Effector memory CD8-positive, alpha-beta T cell (primary cell): ENCODE data around the gene LCN9.

ENCODE experiments used
- ATAC-seq: fragments of 150-1000 bp; cut with Tn5 transposase; replicated peaks from 2 replicates; pipeline ENCODE4 v1.10.0; 2021; ENCODE audit warnings: mild to moderate bottlenecking, moderate library complexity
- DNase-seq, 3 experiments: peaks; one replicate each; pipeline ENCODE4 v3.0.0; 2021
- H3K27ac Mint-ChIP-seq, 2 donors: one replicate each; pipeline ENCODE4 v1.8.0; 2022; ENCODE audit warnings: mild to moderate bottlenecking in 2 of 2, mixed read lengths in 2 of 2, moderate library complexity in 2 of 2
- H3K27me3 Mint-ChIP-seq, 2 donors: one replicate each; pipeline ENCODE4 v1.8.0; 2022; ENCODE audit warnings: mixed read lengths in 2 of 2
- H3K36me3 Mint-ChIP-seq: one replicate; pipeline ENCODE4 v1.8.0; 2022; ENCODE audit warnings: mild to moderate bottlenecking, moderate library complexity, mixed read lengths; ENCODE audit not compliant: insufficient read depth
- H3K4me1 Mint-ChIP-seq, 2 donors: one replicate each; pipeline ENCODE4 v1.8.0; 2022; ENCODE audit warnings: low read depth in 2 of 2, mixed read lengths in 2 of 2
- H3K4me3 Mint-ChIP-seq, 2 donors: one replicate each; pipeline ENCODE4 v1.8.0; 2022; ENCODE audit warnings: mild to moderate bottlenecking in 2 of 2, mixed read lengths in 2 of 2, moderate library complexity in 2 of 2
- H3K9me3 Mint-ChIP-seq, 2 donors: one replicate each; pipeline ENCODE4 v1.8.0; 2022; ENCODE audit warnings: mixed read lengths in 2 of 2

The LCN9 gene

GRCh38 chr9:135701067-135701958 is 38.2 kb downstream of the LCN9 start:
- DNase-seq (peak; percentile 7 to 17 (median 16)), ATAC-seq (peak; percentile 82)
- Mint-ChIP-seq H3K36me3 (no peaks in the 10 kb centered on the region), H3K4me3 (no peak overlapping the region), H3K27me3 (peaks cover 6 to 31% of the 10 kb centered on the region in 2 donors), H3K4me1 (no peaks in the 10 kb centered on the region), H3K27ac (no peak overlapping the region), H3K9me3 (no peaks in the 10 kb centered on the region)

GRCh38 chr9:135701959-135702721 is 39.0 kb downstream of the LCN9 start, which contains the start of gene KCNT1:
Gene KCNT1, plus strand, starts transcription at chr9:135702185. Its CDS starts 74 bp downstream, at chr9:135702259.
- H3K27ac Mint-ChIP-seq = no peak within 1 kb of the TSS
- H3K4me3 Mint-ChIP-seq = no peak within 1 kb of the TSS
- no peaks in the 10 kb centered on the region for H3K36me3 Mint-ChIP-seq
- peak; percentile 80 for ATAC-seq
- peaks cover 6 to 31% of the 10 kb centered on the region in 2 donors for H3K27me3 Mint-ChIP-seq
- H3K4me1 Mint-ChIP-seq = no peaks in the 10 kb centered on the region
- peak; percentile 45 to 66 (median 45) for DNase-seq
- H3K9me3 Mint-ChIP-seq = no peaks in the 10 kb centered on the region

GRCh38 chr9:135703726-135704125 is 40.6 kb downstream of the LCN9 start:
- H3K4me1 Mint-ChIP-seq = no peaks in the 10 kb centered on the region
- H3K27ac Mint-ChIP-seq = no peak overlapping the region

GRCh38 chr9:135704483-135704882 is 41.4 kb downstream of the LCN9 start:
- peaks cover 6 to 49% of the 10 kb centered on the region in 2 donors for H3K27me3 Mint-ChIP-seq
- H3K4me3 Mint-ChIP-seq = no peak overlapping the region
- H3K27ac Mint-ChIP-seq = no peak overlapping the region
- no peak for DNase-seq
- no peaks in the 10 kb centered on the region for H3K36me3 Mint-ChIP-seq
- H3K9me3 Mint-ChIP-seq = no peaks in the 10 kb centered on the region
- no peak for ATAC-seq
- H3K4me1 Mint-ChIP-seq = no peaks in the 10 kb centered on the region

More at GRCh38 chr9:135703726-135704125, 40.6 kb downstream of the LCN9 start:
- DNase-seq = no peak
- Mint-ChIP-seq H3K4me3 (no peak overlapping the region), H3K36me3 (no peaks in the 10 kb centered on the region), H3K27me3 (peaks cover 6 to 43% of the 10 kb centered on the region in 2 donors), H3K9me3 (no peaks in the 10 kb centered on the region)
- no peak for ATAC-seq

GRCh38 chr9:135705376-135705775 is 42.3 kb downstream of the LCN9 start:
- H3K4me1 Mint-ChIP-seq = no peaks in the 10 kb centered on the region
- no peaks in the 10 kb centered on the region for H3K9me3 Mint-ChIP-seq
- peaks cover 6 to 58% of the 10 kb centered on the region in 2 donors for H3K27me3 Mint-ChIP-seq
- H3K4me3 Mint-ChIP-seq = no peak overlapping the region
- no peak for ATAC-seq
- DNase-seq = no peak
- no peak overlapping the region for H3K27ac Mint-ChIP-seq
- no peaks in the 10 kb centered on the region for H3K36me3 Mint-ChIP-seq

GRCh38 chr9:135706288-135706687 is 43.2 kb downstream of the LCN9 start:
- Mint-ChIP-seq H3K27ac (no peak overlapping the region), H3K9me3 (no peaks in the 10 kb centered on the region), H3K4me3 (no peak overlapping the region), H3K36me3 (no peaks in the 10 kb centered on the region), H3K4me1 (no peaks in the 10 kb centered on the region), H3K27me3 (peaks cover 6 to 67% of the 10 kb centered on the region in 2 donors)
- no peak for DNase-seq
- no peak for ATAC-seq

GRCh38 chr9:135707252-135708138 is 44.4 kb downstream of the LCN9 start:
- Mint-ChIP-seq H3K36me3 (no peaks in the 10 kb centered on the region), H3K9me3 (no peaks in the 10 kb centered on the region), H3K27me3 (peaks cover 13 to 78% of the 10 kb centered on the region in 2 donors), H3K4me3 (no peak overlapping the region), H3K27ac (no peak overlapping the region), H3K4me1 (no peaks in the 10 kb centered on the region)
- no peak for DNase-seq
- no peak for ATAC-seq

- no peaks in the 10 kb centered on the region for H3K9me3 Mint-ChIP-seq
- H3K27ac Mint-ChIP-seq = no peak overlapping the region
- ATAC-seq (no peak), DNase-seq (no peak)
- no peak overlapping the region for H3K4me3 Mint-ChIP-seq
- H3K4me1 Mint-ChIP-seq = no peaks in the 10 kb centered on the region
- no peaks in the 10 kb centered on the region for H3K36me3 Mint-ChIP-seq
- H3K27me3 Mint-ChIP-seq = peaks cover 13 to 80% of the 10 kb centered on the region in 2 donors
These were observed 45.1 kb downstream of the LCN9 start for GRCh38 chr9:135708164-135708563.

GRCh38 chr9:135711391-135711790 is 48.3 kb downstream of the LCN9 start:
- Mint-ChIP-seq H3K27me3 (peaks cover 21 to 79% of the 10 kb centered on the region in 2 donors), H3K4me3 (no peak overlapping the region), H3K36me3 (no peaks in the 10 kb centered on the region), H3K4me1 (peaks cover 0 to 3% of the 10 kb centered on the region in 2 donors), H3K27ac (no peak overlapping the region), H3K9me3 (no peaks in the 10 kb centered on the region)
- DNase-seq (no peak), ATAC-seq (no peak)

GRCh38 chr9:135711881-135712280 is 48.8 kb downstream of the LCN9 start:
- Mint-ChIP-seq H3K27ac (no peak overlapping the region), H3K9me3 (no peaks in the 10 kb centered on the region), H3K36me3 (no peaks in the 10 kb centered on the region), H3K27me3 (peaks cover 26 to 84% of the 10 kb centered on the region in 2 donors), H3K4me1 (peaks cover 0 to 3% of the 10 kb centered on the region in 2 donors), H3K4me3 (no peak overlapping the region)
- ATAC-seq = no peak
- no peak for DNase-seq

- Mint-ChIP-seq H3K4me1 (peaks cover 0 to 3% of the 10 kb centered on the region in 2 donors), H3K9me3 (no peaks in the 10 kb centered on the region), H3K4me3 (no peak overlapping the region), H3K27ac (no peak overlapping the region), H3K36me3 (no peaks in the 10 kb centered on the region), H3K27me3 (peaks cover 31 to 91% of the 10 kb centered on the region in 2 donors)
- ATAC-seq (no peak), DNase-seq (no peak)
These were observed 49.6 kb downstream of the LCN9 start for GRCh38 chr9:135712613-135713295.

- Mint-ChIP-seq H3K9me3 (no peaks in the 10 kb centered on the region), H3K27me3 (peaks cover 37 to 90% of the 10 kb centered on the region in 2 donors), H3K4me1 (peaks cover 0 to 3% of the 10 kb centered on the region in 2 donors), H3K4me3 (no peak overlapping the region), H3K36me3 (no peaks in the 10 kb centered on the region), H3K27ac (no peak overlapping the region)
- ATAC-seq (no peak), DNase-seq (no peak)
These were observed 51.3 kb downstream of the LCN9 start for GRCh38 chr9:135714242-135715055.
